ENCODE measurements around the gene HDLBP. TPM values are rescaled to one million over a fixed set of nuclear protein-coding genes. Genes with fewer than 3 reads are reported as not detected.

Gene HDLBP
- total RNA-seq, 1 donor = 121 TPM

DNA sequence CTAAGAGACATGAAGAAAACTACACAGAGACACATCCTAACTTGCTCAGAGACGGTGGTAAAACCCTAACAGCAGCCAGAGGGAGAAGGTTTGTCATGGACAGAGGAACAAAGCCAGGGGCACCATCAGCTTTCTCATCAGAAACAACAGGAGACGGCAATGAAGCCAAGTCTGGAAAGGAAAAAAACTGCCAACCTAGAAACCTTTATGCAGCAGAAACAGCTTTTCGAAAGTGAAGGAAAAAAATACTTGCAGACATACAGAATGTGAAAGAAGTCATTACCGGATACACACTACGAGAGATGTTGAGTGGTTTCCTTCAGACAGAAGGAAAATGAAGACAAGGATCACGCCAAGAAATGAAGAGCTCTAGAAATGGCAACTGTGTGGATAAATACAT, 71.1 kb downstream of the HDLBP start:
- no peaks in the 10 kb centered on the region for H3K27me3 ChIP-seq (ENCODE audit: insufficient read depth, low read length)
- no peak overlapping the region for H3K4me3 ChIP-seq (ENCODE audit: low read length)
- no peaks in the 10 kb centered on the region for H3K9me3 ChIP-seq (ENCODE audit: low read depth, low read length)
- no peaks in the 10 kb centered on the region for H3K4me1 ChIP-seq (ENCODE audit: insufficient read depth, low read length)

DNA sequence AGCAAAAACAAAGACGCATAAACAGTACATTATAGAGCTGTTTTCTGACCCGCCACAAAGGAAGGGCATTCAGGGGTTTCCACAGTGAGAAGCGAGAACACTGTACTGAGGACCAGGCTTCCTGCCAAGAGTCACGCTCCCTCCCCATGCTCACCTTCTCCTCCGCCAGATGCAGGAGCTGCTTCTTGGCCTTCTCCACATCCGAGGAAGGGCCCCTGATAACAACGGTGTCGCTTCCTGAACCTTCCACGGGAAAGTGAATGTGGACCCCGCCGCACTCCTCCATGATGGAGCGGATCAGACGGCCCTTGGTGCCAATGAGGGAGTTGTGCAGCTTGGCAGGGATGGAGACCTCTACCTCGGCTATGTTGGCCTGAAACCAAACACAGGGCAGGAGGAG, 73.2 kb downstream of the HDLBP start:
- no peaks in the 10 kb centered on the region for H3K9me3 ChIP-seq (ENCODE audit: low read depth, low read length)
- H3K27me3 ChIP-seq (ENCODE audit: insufficient read depth, low read length) = no peaks in the 10 kb centered on the region
- no peak overlapping the region for H3K4me3 ChIP-seq (ENCODE audit: low read length)
- no peaks in the 10 kb centered on the region for H3K4me1 ChIP-seq (ENCODE audit: insufficient read depth, low read length)

DNA sequence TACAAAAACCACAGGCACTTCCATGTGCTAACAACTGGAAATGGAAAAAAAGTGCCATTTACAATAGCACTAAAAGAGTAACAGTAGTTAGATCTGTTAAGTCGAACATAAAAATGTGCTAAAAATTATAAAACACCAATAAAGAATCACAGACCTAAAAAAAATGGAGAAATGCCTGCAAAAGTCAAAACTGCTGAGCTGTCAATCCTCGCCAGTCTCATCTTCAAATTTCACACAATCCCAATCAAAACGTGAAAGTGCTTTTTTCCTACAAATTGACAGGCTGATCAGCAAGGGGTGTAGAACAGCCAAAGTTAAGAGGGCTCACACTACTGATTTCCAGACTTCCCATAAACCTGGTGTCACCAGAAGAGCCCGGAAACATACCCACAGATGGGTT, 73.8 kb downstream of the HDLBP start:
- no peaks in the 10 kb centered on the region for H3K4me1 ChIP-seq (ENCODE audit: insufficient read depth, low read length)
- H3K27me3 ChIP-seq (ENCODE audit: insufficient read depth, low read length) = no peaks in the 10 kb centered on the region
- no peak overlapping the region for H3K4me3 ChIP-seq (ENCODE audit: low read length)
- no peaks in the 10 kb centered on the region for H3K9me3 ChIP-seq (ENCODE audit: low read depth, low read length)

DNA sequence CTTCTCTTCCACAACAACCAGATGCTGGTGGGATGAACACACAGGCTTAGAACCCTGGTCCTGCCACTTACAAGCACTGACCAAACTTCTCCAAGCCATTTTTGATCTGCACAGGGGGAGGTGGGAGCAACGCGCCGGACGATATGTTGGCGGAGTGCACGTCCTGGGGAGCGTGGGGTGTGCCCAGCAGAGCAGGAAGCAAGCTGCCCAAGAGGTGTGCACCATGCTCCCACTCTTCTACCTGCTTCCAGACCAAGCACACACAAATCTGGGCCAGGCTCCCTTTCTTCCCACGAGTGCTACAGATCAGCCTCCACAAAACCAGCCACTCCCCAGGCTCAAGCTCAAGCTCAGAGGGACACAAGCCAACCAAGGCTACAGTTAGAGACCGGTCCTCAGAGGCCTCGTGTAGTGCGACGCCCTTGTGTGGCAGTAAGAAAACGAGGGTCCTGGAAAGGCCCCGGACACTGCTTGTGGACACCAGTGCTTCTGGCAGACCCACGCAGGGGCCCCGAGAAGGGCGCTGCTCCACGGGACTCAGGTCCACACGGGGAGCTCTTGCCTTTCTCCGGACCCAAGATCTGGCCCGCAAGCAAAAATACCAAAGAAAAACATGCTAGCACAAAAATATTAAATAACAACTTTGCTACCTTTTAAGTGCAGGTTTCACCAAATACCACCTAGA, 75.0 kb downstream of the HDLBP start:
- Histone ChIP-seq H3K9me3 (ENCODE audit: low read depth, low read length) (no peaks in the 10 kb centered on the region), H3K4me3 (ENCODE audit: low read length) (no peak overlapping the region), H3K27me3 (ENCODE audit: insufficient read depth, low read length) (no peaks in the 10 kb centered on the region), H3K4me1 (ENCODE audit: insufficient read depth, low read length) (no peaks in the 10 kb centered on the region)

DNA sequence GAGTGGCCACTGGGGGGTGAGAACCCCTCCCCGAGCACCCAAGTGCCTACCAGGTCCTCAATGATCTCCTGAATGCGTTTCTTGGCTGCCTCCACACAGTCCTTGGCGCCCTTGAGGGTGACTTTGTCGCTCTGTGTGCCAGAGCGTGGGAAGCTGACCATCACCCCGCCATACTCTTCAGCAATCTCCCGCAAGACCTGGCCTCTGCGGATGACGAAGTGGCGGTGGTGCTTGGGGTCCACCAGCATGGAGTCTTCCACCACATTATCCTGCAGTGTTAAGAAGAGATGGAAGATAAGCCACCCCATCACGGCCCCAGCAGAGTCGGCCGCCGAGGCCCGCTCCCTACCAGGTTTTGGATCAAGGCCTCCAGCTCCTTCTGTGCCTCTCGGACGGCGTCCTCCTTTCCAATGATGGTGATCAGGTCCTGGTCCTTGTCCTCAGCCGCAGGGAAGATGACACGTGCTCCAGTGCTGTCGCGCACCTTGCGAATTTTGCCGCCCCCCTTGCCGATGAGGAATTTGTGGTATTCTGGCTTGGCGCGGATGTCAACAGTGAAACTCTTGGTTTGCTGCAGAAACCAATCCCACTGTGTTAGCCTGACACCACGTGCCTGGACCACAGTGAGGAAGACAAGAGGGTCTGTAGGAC, 75.8 kb downstream of the HDLBP start:
- no peaks in the 10 kb centered on the region for H3K9me3 ChIP-seq (ENCODE audit: low read depth, low read length)
- H3K4me1 ChIP-seq (ENCODE audit: insufficient read depth, low read length) = no peaks in the 10 kb centered on the region
- no peak overlapping the region for H3K4me3 ChIP-seq (ENCODE audit: low read length)
- no peaks in the 10 kb centered on the region for H3K27me3 ChIP-seq (ENCODE audit: insufficient read depth, low read length)

DNA sequence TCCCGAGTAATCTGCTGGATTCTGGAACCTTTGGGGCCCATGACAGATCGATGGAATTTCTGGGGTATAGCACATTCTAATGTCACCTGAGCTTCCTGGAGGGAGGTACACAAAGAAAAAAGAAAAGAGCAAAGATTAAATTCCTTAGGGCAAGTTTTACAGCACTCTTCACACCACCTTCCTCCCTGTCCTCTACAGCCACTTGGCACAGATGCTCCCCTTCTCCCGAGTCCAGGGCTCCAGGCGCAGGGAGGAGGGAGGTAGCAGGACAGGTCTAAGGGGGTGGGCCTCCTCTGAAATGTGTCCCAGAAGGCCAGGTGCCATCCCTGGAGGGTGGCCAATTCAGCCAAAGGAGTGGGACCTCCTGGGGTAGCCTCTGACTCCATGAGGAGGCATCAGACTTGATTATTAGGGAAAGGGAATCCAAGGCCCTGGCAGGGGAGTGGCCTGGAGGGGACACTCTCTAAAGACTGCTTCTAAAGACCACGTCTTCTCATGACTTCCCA, 76.7 kb downstream of the HDLBP start:
- Histone ChIP-seq H3K27me3 (ENCODE audit: insufficient read depth, low read length) (no peaks in the 10 kb centered on the region), H3K4me1 (ENCODE audit: insufficient read depth, low read length) (no peaks in the 10 kb centered on the region), H3K9me3 (ENCODE audit: low read depth, low read length) (no peaks in the 10 kb centered on the region), H3K4me3 (ENCODE audit: low read length) (no peak overlapping the region)

DNA sequence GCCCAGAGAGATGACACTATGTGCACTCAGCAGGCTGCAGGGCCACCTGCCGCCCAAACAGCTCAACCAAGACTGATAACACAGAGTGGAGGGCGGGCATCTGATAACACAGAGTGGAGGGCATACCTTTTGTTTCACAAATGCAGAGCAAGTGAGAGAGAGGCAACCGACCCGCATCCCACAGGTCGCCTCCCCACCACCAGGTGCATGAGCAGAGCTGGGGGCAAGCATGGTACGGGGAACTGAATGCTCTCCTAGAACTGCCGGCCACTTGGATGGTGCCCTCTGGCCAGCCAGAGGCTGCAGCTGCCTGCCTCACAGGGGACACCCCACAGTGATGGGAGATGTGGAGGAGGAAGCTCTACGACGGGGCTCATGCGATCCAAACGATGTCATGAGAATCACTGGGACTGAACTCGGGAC, 77.5 kb downstream of the HDLBP start:
- no peaks in the 10 kb centered on the region for H3K9me3 ChIP-seq (ENCODE audit: low read depth, low read length)
- no peaks in the 10 kb centered on the region for H3K4me1 ChIP-seq (ENCODE audit: insufficient read depth, low read length)
- no peak overlapping the region for H3K4me3 ChIP-seq (ENCODE audit: low read length)
- H3K27me3 ChIP-seq (ENCODE audit: insufficient read depth, low read length) = no peaks in the 10 kb centered on the region

DNA sequence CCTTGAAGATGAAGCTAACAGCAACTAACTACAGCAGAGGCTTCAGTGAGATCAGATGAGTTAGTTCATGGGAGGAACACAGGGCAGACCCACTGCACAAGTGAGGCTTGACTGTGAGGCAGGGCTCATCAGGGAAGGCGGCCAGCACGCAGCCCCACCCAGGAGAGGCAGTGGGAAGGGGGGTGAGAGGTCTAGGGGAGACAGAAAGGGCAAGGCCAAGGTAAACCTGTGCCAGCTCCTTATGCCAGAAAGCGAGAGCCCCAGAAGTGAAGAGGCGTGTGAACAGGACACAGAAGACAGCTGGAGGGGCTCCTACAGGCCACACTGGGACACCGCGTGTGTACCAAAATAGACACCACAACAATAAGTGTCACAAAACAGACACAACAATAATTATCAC, 78.4 kb downstream of the HDLBP start:
- H3K27me3 ChIP-seq (ENCODE audit: insufficient read depth, low read length) = no peaks in the 10 kb centered on the region
- no peak overlapping the region for H3K4me3 ChIP-seq (ENCODE audit: low read length)

DNA sequence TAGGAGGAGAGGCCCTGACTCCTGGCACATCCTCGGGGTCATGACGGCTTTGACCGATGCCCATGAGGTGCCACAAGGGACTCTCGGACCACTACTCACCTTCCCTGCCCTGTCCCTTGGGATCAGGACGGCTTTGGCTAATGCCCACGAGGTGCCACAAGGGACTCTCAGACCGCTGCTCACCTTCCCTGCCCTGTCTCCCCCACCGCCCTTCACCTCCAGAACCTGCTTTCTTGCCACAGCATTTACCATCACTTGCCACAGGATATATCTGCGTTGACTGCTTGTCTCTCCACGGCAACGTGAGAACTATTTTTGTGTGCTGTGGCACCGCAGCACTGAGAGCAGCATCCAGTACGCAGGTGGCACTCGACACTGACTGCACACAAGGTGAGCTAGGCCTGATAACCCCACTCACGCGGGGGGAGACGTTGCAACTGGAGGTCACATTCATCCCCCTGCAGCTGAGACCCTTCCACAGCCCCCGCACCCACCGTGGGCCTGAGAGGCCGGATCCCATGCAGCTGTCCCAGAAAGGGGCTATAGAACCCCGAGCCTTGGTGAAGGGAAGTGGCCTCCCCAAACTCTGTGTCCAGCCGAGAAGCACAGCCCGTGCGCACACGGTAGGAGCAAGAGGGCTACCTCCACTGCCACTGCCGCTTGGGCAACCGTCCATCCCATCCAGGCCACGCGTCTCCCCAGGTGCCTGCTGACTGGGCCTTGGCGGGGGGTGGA, 79.4 kb downstream of the HDLBP start:
- no peak overlapping the region for H3K4me3 ChIP-seq (ENCODE audit: low read length)
- no peaks in the 10 kb centered on the region for H3K4me1 ChIP-seq (ENCODE audit: insufficient read depth, low read length)
- no peaks in the 10 kb centered on the region for H3K27me3 ChIP-seq (ENCODE audit: insufficient read depth, low read length)
- H3K9me3 ChIP-seq (ENCODE audit: low read depth, low read length) = no peaks in the 10 kb centered on the region

More for the DNA sequence above, 78.4 kb downstream of the HDLBP start:
- no peaks in the 10 kb centered on the region for H3K4me1 ChIP-seq (ENCODE audit: insufficient read depth, low read length)
- no peaks in the 10 kb centered on the region for H3K9me3 ChIP-seq (ENCODE audit: low read depth, low read length)

DNA sequence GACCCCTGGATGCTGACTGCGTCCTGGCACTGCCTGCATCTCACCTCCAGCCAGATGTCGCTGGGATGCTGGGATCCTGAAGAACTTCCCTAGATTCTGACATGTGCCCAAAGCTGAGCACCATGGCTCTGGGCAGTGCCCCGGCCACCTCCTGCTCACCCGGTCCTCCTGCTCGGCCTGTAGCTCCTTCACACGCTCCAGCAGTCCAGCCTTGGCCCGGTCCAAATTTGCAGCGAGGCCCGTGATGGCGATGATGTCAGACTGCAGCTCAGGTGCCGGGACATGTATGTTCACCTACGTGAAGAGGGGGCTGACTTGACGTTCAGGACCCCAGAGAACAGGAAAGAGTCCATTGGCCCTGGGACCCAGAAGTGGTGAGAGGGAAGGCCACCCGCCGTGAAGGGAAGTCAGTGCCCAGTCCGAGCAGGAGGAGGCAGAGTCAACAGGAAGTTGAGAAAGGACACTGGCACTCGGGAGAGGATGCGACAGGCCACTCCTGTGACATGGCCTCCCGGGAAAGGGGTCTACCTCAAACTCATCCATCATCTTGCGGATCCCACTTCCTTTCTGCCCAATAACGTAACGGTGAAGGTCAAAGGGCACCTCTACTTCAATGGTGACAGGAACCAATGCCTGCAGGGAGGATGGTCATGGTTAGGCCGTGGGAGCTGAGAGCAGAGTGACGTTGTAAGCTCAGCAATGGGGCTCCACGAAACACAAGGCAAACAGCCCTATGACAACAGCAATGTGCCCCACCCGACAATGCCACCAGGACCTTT, 80.3 kb downstream of the HDLBP start:
- Histone ChIP-seq H3K4me1 (ENCODE audit: insufficient read depth, low read length) (no peaks in the 10 kb centered on the region), H3K9me3 (ENCODE audit: low read depth, low read length) (no peaks in the 10 kb centered on the region), H3K4me3 (ENCODE audit: low read length) (no peak overlapping the region), H3K27me3 (ENCODE audit: insufficient read depth, low read length) (no peaks in the 10 kb centered on the region)

DNA sequence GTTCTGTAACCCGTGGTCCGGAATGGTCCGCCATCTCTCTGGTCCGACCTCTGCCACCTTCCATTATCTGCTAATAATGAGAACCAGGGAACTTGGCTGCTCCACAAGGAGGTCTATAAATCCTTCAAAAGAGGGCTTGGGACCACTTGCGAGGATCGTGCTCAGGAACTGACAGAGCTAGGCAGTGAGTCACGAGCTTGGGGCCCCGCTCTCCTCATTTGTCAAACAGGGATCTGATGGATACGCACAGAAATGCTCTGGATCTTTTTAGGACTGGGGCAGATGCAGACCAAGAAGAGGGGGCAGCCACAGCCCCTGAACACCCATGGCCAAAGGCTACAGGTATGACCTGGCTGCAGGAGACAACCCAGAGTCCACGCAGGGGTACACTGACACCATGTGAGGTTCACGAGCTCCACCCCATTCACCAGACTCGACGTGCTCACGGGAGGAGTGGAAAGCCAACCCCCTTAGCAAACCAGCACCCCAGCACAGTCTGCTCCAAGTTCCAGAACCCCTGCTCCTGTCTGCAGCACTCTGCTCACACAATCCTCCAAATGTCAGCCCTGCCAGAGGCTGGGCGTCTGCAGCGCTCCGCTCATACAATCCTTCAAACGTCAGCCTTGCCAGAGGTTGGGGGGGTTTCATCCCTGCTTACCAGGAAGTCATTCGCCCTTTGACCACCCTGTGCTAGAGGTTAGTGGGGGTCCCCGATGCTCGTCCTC, 81.2 kb downstream of the HDLBP start:
- Histone ChIP-seq H3K4me1 (ENCODE audit: insufficient read depth, low read length) (no peaks in the 10 kb centered on the region), H3K27me3 (ENCODE audit: insufficient read depth, low read length) (no peaks in the 10 kb centered on the region), H3K9me3 (ENCODE audit: low read depth, low read length) (no peaks in the 10 kb centered on the region), H3K4me3 (ENCODE audit: low read length) (no peak overlapping the region)

DNA sequence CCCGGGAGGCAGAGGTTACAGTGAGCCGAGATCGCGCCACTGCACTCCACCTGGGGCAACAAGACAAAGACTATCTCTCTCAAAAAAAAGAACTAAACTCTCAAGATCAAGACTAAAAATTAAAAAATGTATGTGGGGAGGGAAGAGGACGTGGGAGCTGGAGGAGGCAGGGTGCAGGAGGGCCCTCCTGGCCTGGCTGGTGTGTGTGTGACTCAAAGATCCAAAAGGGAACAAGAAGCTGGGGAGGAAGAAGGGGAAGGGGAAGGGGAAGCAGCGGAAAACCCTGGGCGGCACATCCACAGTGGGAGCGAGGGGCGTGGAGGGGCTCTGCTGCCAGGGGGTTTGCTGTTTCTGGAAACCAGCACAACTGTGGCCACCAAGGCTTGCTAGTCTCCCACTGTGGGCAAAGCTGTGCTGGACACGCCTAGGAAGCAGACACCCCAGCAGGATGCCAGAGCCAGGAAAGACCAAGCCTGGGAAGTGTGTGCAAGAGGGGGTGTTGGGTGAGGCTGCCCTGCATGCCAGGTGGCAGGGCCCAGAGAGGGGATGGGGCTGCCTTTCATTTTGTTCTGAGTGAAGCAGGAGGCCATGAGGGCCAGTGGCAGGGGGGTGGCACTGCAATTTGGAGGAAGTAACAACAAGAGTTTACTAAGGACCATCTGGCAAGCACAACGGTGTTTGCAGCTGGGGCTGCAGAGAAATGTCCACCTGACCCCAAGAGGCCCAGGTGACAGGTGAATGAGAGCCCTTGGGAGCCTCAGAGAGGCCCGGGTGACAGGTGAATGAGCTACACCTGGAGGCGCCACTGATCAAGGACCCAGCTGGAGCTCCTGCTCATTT, 82.5 kb downstream of the HDLBP start:
- no peak overlapping the region for H3K4me3 ChIP-seq (ENCODE audit: low read length)
- no peaks in the 10 kb centered on the region for H3K9me3 ChIP-seq (ENCODE audit: low read depth, low read length)
- no peaks in the 10 kb centered on the region for H3K27me3 ChIP-seq (ENCODE audit: insufficient read depth, low read length)
- H3K4me1 ChIP-seq (ENCODE audit: insufficient read depth, low read length) = no peaks in the 10 kb centered on the region

DNA sequence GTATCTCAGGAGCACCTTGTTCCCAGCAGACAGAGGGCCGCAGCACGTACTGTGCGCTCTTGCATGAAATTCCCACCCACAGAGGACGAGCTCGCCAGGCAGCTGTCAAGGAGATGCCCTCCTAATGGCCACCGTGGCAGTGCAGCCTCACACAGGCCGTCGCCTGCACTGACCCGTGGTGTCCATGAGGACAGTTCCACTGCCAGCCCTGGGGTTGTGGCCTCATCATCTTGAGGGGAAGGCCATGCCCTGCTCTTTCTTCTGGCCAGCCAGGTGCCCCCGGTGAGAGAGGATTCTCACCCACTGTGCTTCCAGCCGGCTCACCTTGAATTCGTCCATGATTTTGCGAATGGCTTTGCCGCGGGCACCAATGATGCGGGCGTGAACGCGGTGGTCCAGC, 85.0 kb downstream of the HDLBP start:
- no peak overlapping the region for H3K4me3 ChIP-seq (ENCODE audit: low read length)
- H3K4me1 ChIP-seq (ENCODE audit: insufficient read depth, low read length) = no peaks in the 10 kb centered on the region
- no peaks in the 10 kb centered on the region for H3K9me3 ChIP-seq (ENCODE audit: low read depth, low read length)
- no peaks in the 10 kb centered on the region for H3K27me3 ChIP-seq (ENCODE audit: insufficient read depth, low read length)
